DOHH2 (cell line): ENCODE results near the gene PI4K2A.
"Not testable (repeated sequence)": the region's sequence is repeated elsewhere in the genome, so short reads cannot be mapped to it uniquely, and the experiment has no call there.

Experiments
- H3F3A ChIP-seq: fragments of 200-600 bp; sonication (generic), shearing (Covaris generic); 2 replicates; pipeline ENCODE4 v1.6.0; 2016; ENCODE audit warnings: antibody characterized with exemption, mild to moderate bottlenecking; ENCODE audit not compliant: control insufficient read depth, insufficient read depth
- H3K27ac ChIP-seq: fragments of 200-600 bp; sonication (generic); 2 replicates; pipeline ENCODE4 v1.5.1; 2014; ENCODE audit warnings: low read depth, mild to moderate bottlenecking, low read length, moderate library complexity
- H3K27me3 ChIP-seq: fragments of 200-600 bp; sonication (generic); 2 replicates; pipeline ENCODE4 v1.6.1; 2014; ENCODE audit warnings: mild to moderate bottlenecking, low read length, mixed read lengths; ENCODE audit not compliant: control insufficient read depth
- H3K36me3 ChIP-seq: fragments of 200-600 bp; sonication (generic); 2 replicates; pipeline ENCODE4 v1.6.1; 2014; ENCODE audit warnings: mild to moderate bottlenecking, low read length, moderate library complexity, mixed read lengths; ENCODE audit not compliant: control insufficient read depth
- H3K4me1 ChIP-seq: fragments of 200-600 bp; sonication (generic); 2 replicates; pipeline ENCODE4 v1.6.1; 2014; ENCODE audit warnings: mild to moderate bottlenecking, low read length, mixed read lengths; ENCODE audit not compliant: control insufficient read depth
- H3K4me2 ChIP-seq: fragments of 200-600 bp; sonication (generic); 2 replicates; pipeline ENCODE4 v1.6.0; 2014; ENCODE audit warnings: mild to moderate bottlenecking, low read length, moderate library complexity
- H3K4me3 ChIP-seq: fragments of 200-600 bp; sonication (generic); 2 replicates; pipeline ENCODE4 v1.5.1; 2014; ENCODE audit warnings: mild to moderate bottlenecking, low read length, mixed read lengths
- H3K79me2 ChIP-seq: fragments of 200-600 bp; sonication (generic); 2 replicates; pipeline ENCODE4 v1.6.1; 2014; ENCODE audit warnings: mild to moderate bottlenecking, low read length, mixed read lengths; ENCODE audit not compliant: control insufficient read depth
- H3K9me2 ChIP-seq: fragments of 200-600 bp; sonication (generic); replicated peaks from 2 replicates; pipeline ENCODE4 v1.6.1; 2014; ENCODE audit warnings: mild to moderate bottlenecking, low read length, mixed read lengths; ENCODE audit not compliant: control insufficient read depth
- H3K9me3 ChIP-seq: fragments of 200-600 bp; sonication (generic); 2 replicates; pipeline ENCODE4 v1.6.1; 2014; ENCODE audit warnings: antibody characterized with exemption, low read length, mixed read lengths; ENCODE audit not compliant: control insufficient read depth, insufficient read depth
- H4K20me1 ChIP-seq: fragments of 200-600 bp; sonication (generic); 2 replicates; pipeline ENCODE4 v1.6.0; 2014; ENCODE audit warnings: low read depth, mild to moderate bottlenecking, antibody characterized with exemption, low read length, moderate library complexity; ENCODE audit not compliant: control insufficient read depth, insufficient read depth
- CTCF ChIP-seq: fragments of 200-600 bp; sonication (generic); IDR thresholded peaks from one replicate; pipeline ENCODE4 v1.5.1; 2014; ENCODE audit warnings: antibody characterized with exemption, mild to moderate bottlenecking, low read depth, low read length; ENCODE audit not compliant: poor library complexity, severe bottlenecking
- EZH2phosphoT487 ChIP-seq: fragments of 200-600 bp; sonication (generic); IDR thresholded peaks from 2 replicates; pipeline ENCODE4 v1.6.1; 2017; ENCODE audit warnings: borderline replicate concordance, mild to moderate bottlenecking, antibody characterized with exemption, low read length, moderate library complexity, mixed read lengths

PI4K2A gene

GRCh38 chr10:97635577-97635976 is 4.9 kb upstream of the PI4K2A start:
- H3K4me3 ChIP-seq = no peak overlapping the region
- H4K20me1 ChIP-seq = no peaks in the 10 kb centered on the region
- no peak for TF ChIP-seq CTCF
- TF ChIP-seq EZH2phosphoT487 = no peak
- no peak overlapping the region for H3K4me2 ChIP-seq
- H3K9me3 ChIP-seq = no peaks in the 10 kb centered on the region
- no peaks in the 10 kb centered on the region for H3K36me3 ChIP-seq
- H3K4me1 ChIP-seq = peaks cover 16% of the 10 kb centered on the region
- H3K27ac ChIP-seq = no peak overlapping the region
- peaks cover 3% of the 10 kb centered on the region; the same call in 1 of the 2 replicates for H3F3A ChIP-seq
- H3K27me3 ChIP-seq = no peaks in the 10 kb centered on the region
- peaks cover 6% of the 10 kb centered on the region; the same call in 1 of the 2 replicates for H3K79me2 ChIP-seq
- H3K9me2 ChIP-seq = no peaks in the 10 kb centered on the region

GRCh38 chr10:97639090-97639489 is 1.4 kb upstream of the PI4K2A start:
- not testable (repeated sequence) for H3K27ac ChIP-seq, H3K4me3 ChIP-seq, H4K20me1 ChIP-seq, H3F3A ChIP-seq, H3K27me3 ChIP-seq, H3K9me3 ChIP-seq, H3K4me2 ChIP-seq, H3K36me3 ChIP-seq, H3K9me2 ChIP-seq
- Histone ChIP-seq H3K79me2 (peaks cover 18% of the 10 kb centered on the region), H3K4me1 (peaks cover 15% of the 10 kb centered on the region)

GRCh38 chr10:97640868-97641811 is 669 bp downstream of the PI4K2A start:
- Histone ChIP-seq H3K27me3 (no peaks in the 10 kb centered on the region), H3K27ac (no peak overlapping the region), H3K9me2 (no peaks in the 10 kb centered on the region), H3K36me3 (peaks cover 7% of the 10 kb centered on the region), H3K4me3 (peak overlapping the region; percentile 85), H3K79me2 (peaks cover 20% of the 10 kb centered on the region), H3F3A (peaks cover 3% of the 10 kb centered on the region; the same call in 1 of the 2 replicates), H3K4me2 (peak overlapping the region; percentile 85), H4K20me1 (peaks cover 5% of the 10 kb centered on the region; the same call in 1 of the 2 replicates), H3K4me1 (peaks cover 15% of the 10 kb centered on the region), H3K9me3 (no peaks in the 10 kb centered on the region)
- TF ChIP-seq EZH2phosphoT487 (no peak), CTCF (no peak)

GRCh38 chr10:97642471-97643159 is 2.1 kb downstream of the PI4K2A start:
- H3K4me3 ChIP-seq, H3K9me2 ChIP-seq, H3K27ac ChIP-seq, H3K9me3 ChIP-seq, H3K27me3 ChIP-seq, H3K4me2 ChIP-seq, H4K20me1 ChIP-seq, H3K36me3 ChIP-seq, H3F3A ChIP-seq: not testable (repeated sequence)
- peaks cover 20% of the 10 kb centered on the region for H3K79me2 ChIP-seq
- H3K4me1 ChIP-seq = peaks cover 15% of the 10 kb centered on the region
